Neuron (in vitro differentiated cells): ENCODE data around the gene TXNDC2.

ENCODE experiments used
- H2AFZ ChIP-seq: one replicate; pipeline ENCODE4 v1.6.1; 2013; ENCODE audit warnings: low read depth, mild to moderate bottlenecking, inconsistent platforms, low read length, moderate library complexity
- H3K27me3 ChIP-seq: one replicate; pipeline ENCODE4 v1.6.1; 2013; ENCODE audit warnings: low read length; ENCODE audit not compliant: insufficient read depth
- H3K36me3 ChIP-seq: one replicate; pipeline ENCODE4 v1.6.1; 2013; ENCODE audit warnings: low read length; ENCODE audit not compliant: insufficient read depth
- H3K4me1 ChIP-seq: one replicate; pipeline ENCODE4 v1.6.1; 2013; ENCODE audit warnings: low read length; ENCODE audit not compliant: insufficient read depth
- H3K4me3 ChIP-seq: 2 replicates; pipeline ENCODE4 v1.5.1; 2013; ENCODE audit warnings: mild to moderate bottlenecking, low read length, moderate library complexity
- H3K9me3 ChIP-seq: one replicate; pipeline ENCODE4 v1.6.1; 2013; ENCODE audit warnings: low read length

Gene TXNDC2

GRCh38 chr18:9926977-9927376 is 41.2 kb downstream of the TXNDC2 start:
- no peaks in the 10 kb centered on the region for H3K9me3 ChIP-seq

GRCh38 chr18:9927392-9928063 is 41.8 kb downstream of the TXNDC2 start:
- no peak overlapping the region for H2AFZ ChIP-seq

More at GRCh38 chr18:9926977-9927376, 41.2 kb downstream of the TXNDC2 start:
- H3K4me3 ChIP-seq = no peak overlapping the region
- peaks cover under 1% of the 10 kb centered on the region for H3K36me3 ChIP-seq
- H2AFZ ChIP-seq = no peak overlapping the region
- H3K27me3 ChIP-seq = no peaks in the 10 kb centered on the region
- peaks cover 7% of the 10 kb centered on the region for H3K4me1 ChIP-seq

GRCh38 chr18:9928646-9929259 is 43.0 kb downstream of the TXNDC2 start:
- peaks cover 7% of the 10 kb centered on the region for H3K4me1 ChIP-seq

More at GRCh38 chr18:9927392-9928063, 41.8 kb downstream of the TXNDC2 start:
- H3K4me3 ChIP-seq = no peak overlapping the region
- no peaks in the 10 kb centered on the region for H3K9me3 ChIP-seq
- peaks cover 6% of the 10 kb centered on the region for H3K36me3 ChIP-seq
- no peaks in the 10 kb centered on the region for H3K27me3 ChIP-seq
- H3K4me1 ChIP-seq = peaks cover 7% of the 10 kb centered on the region

GRCh38 chr18:9930299-9930884 is 44.6 kb downstream of the TXNDC2 start:
- no peak overlapping the region for H3K4me3 ChIP-seq
- peaks cover 6% of the 10 kb centered on the region for H3K4me1 ChIP-seq
- no peaks in the 10 kb centered on the region for H3K9me3 ChIP-seq
- H3K27me3 ChIP-seq = no peaks in the 10 kb centered on the region
- H3K36me3 ChIP-seq = peaks cover 21% of the 10 kb centered on the region
- H2AFZ ChIP-seq = no peak overlapping the region

More at GRCh38 chr18:9928646-9929259, 43.0 kb downstream of the TXNDC2 start:
- Histone ChIP-seq H3K4me3 (no peak overlapping the region), H3K9me3 (no peaks in the 10 kb centered on the region), H3K36me3 (peaks cover 12% of the 10 kb centered on the region), H3K27me3 (no peaks in the 10 kb centered on the region), H2AFZ (no peak overlapping the region)

GRCh38 chr18:9931146-9931545 is 45.4 kb downstream of the TXNDC2 start:
- peaks cover 27% of the 10 kb centered on the region for H3K36me3 ChIP-seq
- H3K4me1 ChIP-seq = peaks cover 5% of the 10 kb centered on the region
- H3K27me3 ChIP-seq = no peaks in the 10 kb centered on the region
- H3K9me3 ChIP-seq = no peaks in the 10 kb centered on the region
- H2AFZ ChIP-seq = no peak overlapping the region
- H3K4me3 ChIP-seq = no peak overlapping the region

- Histone ChIP-seq H3K9me3 (no peaks in the 10 kb centered on the region), H2AFZ (no peak overlapping the region), H3K4me3 (no peak overlapping the region), H3K36me3 (peaks cover 32% of the 10 kb centered on the region), H3K27me3 (no peaks in the 10 kb centered on the region), H3K4me1 (peaks cover 4% of the 10 kb centered on the region)
These were observed 45.9 kb downstream of the TXNDC2 start for GRCh38 chr18:9931678-9932077.

GRCh38 chr18:9933865-9934264 is 48.1 kb downstream of the TXNDC2 start:
- H3K9me3 ChIP-seq = no peaks in the 10 kb centered on the region
- H2AFZ ChIP-seq = no peak overlapping the region
- H3K36me3 ChIP-seq = peaks cover 51% of the 10 kb centered on the region
- no peak overlapping the region for H3K4me3 ChIP-seq
- H3K27me3 ChIP-seq = no peaks in the 10 kb centered on the region
- no peaks in the 10 kb centered on the region for H3K4me1 ChIP-seq

- no peak overlapping the region for H2AFZ ChIP-seq
- peaks cover 53% of the 10 kb centered on the region for H3K36me3 ChIP-seq
- no peak overlapping the region for H3K4me3 ChIP-seq
- H3K27me3 ChIP-seq = no peaks in the 10 kb centered on the region
- H3K4me1 ChIP-seq = no peaks in the 10 kb centered on the region
- H3K9me3 ChIP-seq = no peaks in the 10 kb centered on the region
These were observed 48.5 kb downstream of the TXNDC2 start for GRCh38 chr18:9934274-9934673.
